ENCODE results near the gene PEX5.
"Not testable (repeated sequence)": the region's sequence is repeated elsewhere in the genome, so short reads cannot be mapped to it uniquely, and the experiment has no call there.

PEX5 gene

DNA sequence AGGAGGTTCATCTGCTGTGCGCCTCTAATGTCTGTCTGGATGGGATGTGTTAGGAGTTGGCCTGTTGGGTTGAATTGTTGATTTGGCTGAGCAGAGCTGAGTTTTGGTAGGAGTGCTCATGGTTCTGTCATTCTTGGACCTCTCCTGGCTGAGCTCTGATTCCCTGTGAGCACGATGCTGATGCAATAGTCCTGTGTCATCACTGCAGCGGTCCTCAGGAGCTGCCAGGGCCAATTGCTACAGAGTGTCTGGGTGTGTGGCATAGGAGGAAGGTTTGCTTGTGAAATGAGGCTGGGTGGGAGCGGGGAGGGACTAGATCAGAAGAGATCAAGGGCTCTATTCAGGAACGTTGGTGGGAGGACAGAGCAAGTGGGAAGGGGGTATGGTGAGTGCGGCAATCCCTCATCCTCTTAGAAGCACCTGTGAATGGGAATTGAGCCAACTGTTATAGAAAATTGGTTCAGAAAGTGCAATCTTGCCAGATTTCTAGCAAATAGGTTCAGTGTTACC, 21.2 kb downstream of the PEX5 start:
- in situ Hi-C loops (cut with MboI; ENCODE audit: low pct_unique_long_range_greater_than_20kb, low sequenced_read_pairs, unreplicated experiment), result no loop called here
- TF ChIP-seq CTCF (IDR thresholded peaks at IDR 0.05; ENCODE audit: extremely low read depth, insufficient read depth, missing control alignments), result no peak
- no peak for DNase-seq (ENCODE audit: low spot score)

GRCh38 chr12:7212678-7213077, 23.2 kb downstream of the PEX5 start:
- no peak for TF ChIP-seq CTCF (IDR thresholded peaks at IDR 0.05; ENCODE audit: extremely low read depth, insufficient read depth, missing control alignments)
- in situ Hi-C loops (cut with MboI; ENCODE audit: low pct_unique_long_range_greater_than_20kb, low sequenced_read_pairs, unreplicated experiment), result no loop called here
- DNase-seq (ENCODE audit: low spot score), result no peak

- in situ Hi-C loops (cut with MboI; ENCODE audit: low pct_unique_long_range_greater_than_20kb, low sequenced_read_pairs, unreplicated experiment); DNase-seq (ENCODE audit: low spot score): not testable (repeated sequence)
Observed at GRCh38 chr12:7213745-7214144, 24.3 kb downstream of the PEX5 start.

DNA sequence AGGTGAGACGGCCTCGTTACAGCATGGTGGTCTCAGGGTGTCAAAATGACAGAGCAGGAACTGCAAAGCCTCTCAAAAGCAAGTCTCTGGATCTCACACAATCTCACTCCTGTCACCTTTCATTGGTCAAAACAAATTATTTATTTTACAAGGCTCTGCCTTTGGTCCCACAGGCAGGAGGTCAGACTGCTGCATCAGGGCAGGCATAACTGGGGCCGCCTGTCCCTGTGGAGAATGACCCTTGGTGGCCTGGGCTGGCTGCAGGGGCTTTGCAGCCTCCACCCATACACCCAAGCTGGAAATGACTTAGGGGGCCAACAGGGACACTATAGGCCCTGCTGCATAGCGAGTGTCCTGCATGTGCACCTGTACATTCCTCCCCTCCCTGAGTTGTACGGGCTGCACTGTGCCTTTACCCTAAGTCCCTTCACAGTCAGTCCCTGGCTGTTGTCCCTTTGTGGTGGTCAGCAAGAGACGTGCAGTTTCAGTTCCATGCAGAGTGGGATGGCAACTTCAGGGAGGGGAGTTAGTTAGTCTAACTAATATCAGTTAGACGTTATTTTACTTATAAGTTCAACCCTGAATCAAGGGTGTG, 28.1 kb downstream of the PEX5 start:
- no peak for DNase-seq (ENCODE audit: low spot score)
- in situ Hi-C loops (cut with MboI; ENCODE audit: low pct_unique_long_range_greater_than_20kb, low sequenced_read_pairs, unreplicated experiment), result loop anchor here (5.0 kb wide), 1 partner anchor 245 kb away; no protein-coding TSS in a partner anchor
- TF ChIP-seq CTCF (IDR thresholded peaks at IDR 0.05; ENCODE audit: extremely low read depth, insufficient read depth, missing control alignments), result no peak

DNA sequence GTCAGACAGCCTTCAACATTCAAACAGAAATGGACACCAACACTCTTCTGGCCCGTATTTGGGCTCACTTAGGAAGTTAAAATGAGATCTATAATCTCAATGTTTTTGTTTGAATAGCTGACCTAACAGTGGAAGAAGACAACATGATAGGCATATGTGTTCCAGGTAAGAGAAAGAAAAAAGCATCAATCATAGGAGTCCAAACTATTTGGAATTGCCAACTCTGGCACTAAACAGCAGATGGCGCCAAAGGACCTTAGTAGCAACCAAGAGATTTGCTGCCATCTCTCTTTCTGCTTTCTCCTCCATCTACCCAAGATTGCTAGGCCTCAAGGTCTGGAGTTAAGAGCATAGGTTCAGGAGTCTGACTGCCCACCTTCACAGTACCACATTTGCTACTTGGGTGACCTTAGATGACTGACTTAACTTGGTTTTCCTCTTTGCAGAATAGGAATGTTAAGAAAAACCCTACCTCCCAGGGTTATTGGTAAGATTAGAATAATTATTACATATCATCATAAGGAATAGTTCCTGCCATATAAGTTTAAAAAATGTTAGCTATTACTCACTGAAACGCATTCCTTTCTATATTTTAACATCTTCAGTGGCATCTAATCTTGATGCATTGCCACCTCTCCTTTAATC, 30.2 kb downstream of the PEX5 start:
- peak; percentile 84 for TF ChIP-seq CTCF (IDR thresholded peaks at IDR 0.05; ENCODE audit: extremely low read depth, insufficient read depth, missing control alignments)
- peak; percentile 62 for DNase-seq (ENCODE audit: low spot score)
- in situ Hi-C loops (cut with MboI; ENCODE audit: low pct_unique_long_range_greater_than_20kb, low sequenced_read_pairs, unreplicated experiment), result loop anchor here (5.0 to 10.0 kb wide), 2 partner anchors 243 to 415 kb away; no protein-coding TSS in a partner anchor

DNA sequence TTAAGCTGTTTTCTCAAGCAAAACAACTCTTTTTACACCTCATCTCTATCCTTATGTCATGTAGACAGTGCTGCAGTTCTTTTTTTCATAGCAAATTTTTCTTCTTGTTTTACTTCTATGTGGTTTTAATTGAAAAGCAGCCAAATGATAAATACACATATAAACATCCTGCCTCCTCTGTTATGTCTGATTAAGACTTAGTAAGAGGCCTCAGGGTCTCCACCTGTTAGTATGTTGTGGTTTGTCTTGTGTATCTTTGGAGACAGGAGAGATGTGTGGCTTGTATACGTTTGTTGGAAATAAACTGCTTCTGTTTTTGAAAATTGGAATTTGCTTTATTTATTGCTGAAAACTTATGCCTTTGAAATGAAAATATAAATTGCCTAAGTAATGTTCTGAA, 32.0 kb downstream of the PEX5 start:
- no peak for TF ChIP-seq CTCF (IDR thresholded peaks at IDR 0.05; ENCODE audit: extremely low read depth, insufficient read depth, missing control alignments)
- in situ Hi-C loops (cut with MboI; ENCODE audit: low pct_unique_long_range_greater_than_20kb, low sequenced_read_pairs, unreplicated experiment), result loop anchor here (10.0 kb wide), 1 partner anchor 413 kb away; no protein-coding TSS in a partner anchor

GRCh38 chr12:7229741-7230140, 40.3 kb downstream of the PEX5 start:
- no peak for DNase-seq (ENCODE audit: low spot score)
- TF ChIP-seq CTCF (IDR thresholded peaks at IDR 0.05; ENCODE audit: extremely low read depth, insufficient read depth, missing control alignments), result no peak
- in situ Hi-C loops (cut with MboI; ENCODE audit: low pct_unique_long_range_greater_than_20kb, low sequenced_read_pairs, unreplicated experiment), result loop anchor here (10.0 kb wide), 1 partner anchor 405 kb away; no protein-coding TSS in a partner anchor

More for the DNA sequence above, 32.0 kb downstream of the PEX5 start:
- DNase-seq (ENCODE audit: low spot score), result no peak

Measured in GM13977 (cell line).